Activated naive CD4-positive, alpha-beta T cell treated with anti-CD3 and anti-CD28 coated beads, Interleukin-2, amount 50 U/mL, for 16 hours (primary cell): ENCODE measurements around the gene MCF2L.

Experiments
- DNase-seq: peaks from one replicate; pipeline ENCODE4 v3.0.0-alpha.2; 2020

Gene MCF2L

DNA sequence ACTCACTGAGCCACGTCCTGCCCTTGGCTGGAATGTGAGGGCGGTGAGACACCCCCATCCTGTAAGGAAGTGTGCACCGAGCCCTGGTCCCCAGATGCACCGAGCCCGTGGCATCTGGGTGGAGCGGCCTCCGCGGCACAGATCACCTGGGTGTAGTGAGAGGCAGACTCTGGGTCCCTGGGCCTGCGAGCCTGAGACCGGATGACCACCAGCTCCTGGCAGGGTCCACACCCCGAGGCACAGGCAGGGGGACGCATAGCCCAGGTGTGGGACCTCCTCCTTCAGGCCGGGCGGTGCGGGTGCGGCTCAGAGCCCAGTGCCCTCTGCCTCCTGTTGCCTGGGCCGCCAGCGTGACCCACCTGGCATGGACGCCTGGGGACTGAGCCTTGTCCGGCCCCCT lies 12.4 kb downstream of the MCF2L start:
- DNase-seq = no peak

DNA sequence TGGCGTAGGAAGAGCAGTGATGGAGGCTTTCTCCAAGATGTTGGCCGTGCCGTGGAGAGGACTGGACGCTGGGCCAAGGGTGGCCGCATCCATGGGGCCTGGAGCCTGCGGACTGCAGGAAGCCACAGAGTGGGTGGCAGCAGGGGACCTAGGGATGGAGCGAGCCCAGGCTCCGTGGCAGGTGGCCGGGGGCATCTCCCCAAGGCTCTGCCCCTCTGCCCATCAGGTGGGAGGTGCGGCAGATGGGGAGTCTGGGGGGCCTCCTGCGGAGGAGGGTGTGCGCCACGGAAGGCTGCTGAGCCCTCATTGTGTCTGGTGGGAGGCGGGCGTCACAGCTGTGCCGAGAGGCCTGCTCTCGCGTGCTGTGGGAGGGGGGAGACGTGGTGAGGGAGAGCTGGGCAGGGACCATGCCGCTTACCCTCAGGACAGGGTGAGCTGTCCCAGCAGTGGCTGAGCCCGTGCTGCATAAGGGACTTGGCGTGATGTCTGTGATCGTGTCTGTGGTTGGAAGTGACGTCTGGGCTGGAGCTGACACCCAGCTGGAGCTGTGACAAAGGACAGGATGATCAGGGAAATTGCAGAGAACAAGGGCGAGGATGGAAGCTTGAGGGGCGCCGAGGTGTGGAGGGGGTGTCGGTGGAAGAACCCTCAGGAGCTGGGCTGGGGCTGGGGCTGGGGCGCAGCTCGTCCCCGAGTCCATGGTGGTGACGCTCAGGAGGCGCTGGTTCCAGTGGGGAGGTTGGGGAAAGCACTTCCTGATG lies 13.4 kb downstream of the MCF2L start:
- DNase-seq = no peak

DNA sequence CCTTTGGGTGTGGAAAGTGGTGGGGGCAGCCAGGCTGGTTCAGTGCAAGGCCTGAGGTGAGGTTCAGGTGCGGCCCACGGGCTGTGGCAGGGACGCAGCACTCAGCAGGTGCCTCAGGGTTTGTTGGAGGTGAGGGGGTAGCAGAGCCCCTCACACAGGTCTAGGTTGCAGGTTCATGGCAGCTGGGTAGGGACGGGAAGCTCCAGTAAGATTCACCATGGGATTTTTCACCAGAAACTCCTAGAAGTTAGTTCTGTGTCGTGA lies 14.0 kb downstream of the MCF2L start:
- DNase-seq = no peak

DNA sequence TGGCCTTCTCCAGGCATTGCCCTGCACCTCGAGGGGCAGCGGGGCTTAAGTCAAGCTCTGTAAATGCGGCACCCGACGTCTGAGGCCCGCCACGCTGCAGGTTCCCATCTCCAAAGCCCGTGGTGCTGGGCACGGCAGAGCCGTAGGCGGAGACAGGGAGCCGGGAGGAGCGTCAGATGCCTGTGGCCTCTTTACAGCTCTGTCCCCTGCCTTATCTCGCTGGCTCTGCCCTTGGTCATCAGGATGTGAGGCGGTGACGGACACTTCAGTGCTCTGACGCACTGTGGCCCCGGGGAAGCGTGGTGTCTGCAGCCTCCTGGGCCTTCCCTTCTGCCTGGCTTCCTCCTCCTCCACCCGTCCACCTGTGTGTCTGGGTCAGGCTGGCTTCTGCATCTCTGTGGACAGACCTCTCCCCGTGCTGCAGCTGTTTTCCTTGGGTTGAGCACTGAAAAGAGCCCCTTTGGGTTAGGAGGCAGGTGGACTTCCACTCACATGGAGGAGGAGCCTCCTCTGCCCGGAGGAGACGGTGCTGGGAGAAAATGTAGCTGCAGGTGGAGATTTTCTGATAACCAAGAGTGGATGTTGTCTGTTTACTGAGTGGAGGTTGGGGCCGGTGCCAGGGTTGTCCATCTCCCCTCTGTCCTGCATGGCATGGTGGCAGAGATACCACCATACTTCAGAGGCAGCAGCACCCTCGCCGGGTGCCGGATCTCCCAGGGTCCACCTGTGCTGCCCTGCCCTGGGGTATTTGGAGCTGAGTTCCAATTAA lies 14.6 kb downstream of the MCF2L start:
- no peak for DNase-seq

DNA sequence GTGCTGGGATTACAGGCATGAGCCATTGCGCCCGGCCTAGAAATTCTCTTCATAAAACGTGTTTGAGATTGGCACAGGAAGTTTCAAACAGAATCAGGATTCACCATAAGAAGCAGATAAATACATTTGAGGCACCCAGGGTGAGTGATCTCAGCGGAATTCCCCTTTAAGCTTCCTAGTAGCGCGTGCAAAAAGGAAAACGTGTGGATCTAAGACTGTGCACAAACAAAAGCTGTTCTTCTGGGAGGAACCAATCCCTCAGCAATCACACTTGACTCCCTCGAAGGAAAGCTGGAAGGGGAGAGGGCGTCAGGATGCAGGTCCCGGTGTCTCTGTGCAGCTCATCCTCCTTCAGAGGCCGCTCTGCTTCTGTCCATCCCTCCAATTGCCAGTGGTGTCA lies 15.5 kb downstream of the MCF2L start:
- DNase-seq = no peak

DNA sequence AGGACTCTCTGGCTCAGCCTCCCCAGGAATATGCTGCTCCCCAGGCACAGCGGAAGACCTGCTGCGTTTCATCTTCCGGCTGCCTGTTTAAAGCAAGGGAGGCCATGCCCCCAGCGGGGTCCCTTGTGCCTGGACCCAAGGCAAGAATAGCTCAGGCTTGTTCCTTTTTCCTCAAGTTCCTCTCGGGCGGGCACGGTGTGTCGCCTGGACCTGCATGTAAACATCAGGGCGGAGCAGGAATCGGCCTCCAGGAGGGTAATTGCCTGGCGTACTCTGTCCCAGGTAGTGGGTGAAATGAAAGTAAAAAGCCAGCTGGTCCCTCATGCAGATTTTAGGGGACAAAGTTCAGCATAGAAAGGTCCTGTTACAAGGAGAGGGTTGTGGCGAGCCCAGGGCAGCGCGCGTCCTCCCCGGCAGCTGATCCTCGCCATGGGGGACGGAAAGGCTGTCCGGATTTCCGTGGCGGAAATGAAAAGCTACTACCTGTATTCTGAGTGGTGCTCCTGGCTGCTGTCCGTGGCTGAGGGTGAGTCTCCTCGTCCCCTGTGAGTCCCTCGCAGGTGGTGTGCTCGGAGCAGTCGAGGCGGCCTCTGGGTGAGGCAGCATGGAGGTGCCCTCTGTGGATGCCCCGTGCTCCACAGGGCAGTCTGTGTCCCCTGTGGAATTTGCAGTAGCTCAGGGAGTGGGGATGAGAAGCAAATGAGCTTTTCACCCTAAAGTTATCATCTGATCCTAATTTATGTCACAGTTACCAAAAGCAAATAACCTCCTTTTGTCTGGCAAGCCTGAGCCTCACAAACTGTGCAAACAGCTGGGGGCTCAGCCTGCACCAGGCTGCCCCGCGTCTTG lies 16.2 kb downstream of the MCF2L start:
- DNase-seq = no peak

DNA sequence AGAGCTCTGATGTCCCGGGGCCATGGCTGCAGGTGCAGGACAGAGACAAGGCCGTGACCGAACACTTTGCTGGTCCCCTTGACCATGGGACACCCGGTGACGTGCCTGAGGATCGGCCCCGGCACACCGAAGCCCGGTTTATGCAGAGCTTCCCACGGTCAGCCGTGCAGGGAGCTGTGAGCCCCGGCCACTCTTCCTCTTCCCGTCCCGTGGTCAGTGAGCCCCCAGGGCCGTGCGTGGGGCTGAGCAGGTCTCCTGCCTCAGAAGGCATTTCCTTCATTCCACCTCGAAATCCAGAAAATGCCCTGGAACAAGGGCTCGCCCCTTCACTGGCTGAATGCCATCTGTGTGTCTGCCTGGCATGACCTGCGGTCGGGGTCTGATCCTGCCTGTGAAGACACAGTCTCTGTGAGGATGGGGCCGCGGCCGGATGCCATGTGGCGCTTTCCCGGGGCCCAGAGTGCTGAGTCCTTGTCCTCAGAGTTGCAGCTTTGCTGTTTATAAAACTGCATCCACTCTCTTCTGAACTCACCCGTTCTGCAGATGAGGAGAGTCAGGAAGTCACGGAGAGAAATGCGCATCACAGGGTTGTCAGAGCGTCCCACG lies 16.9 kb downstream of the MCF2L start:
- DNase-seq = no peak

DNA sequence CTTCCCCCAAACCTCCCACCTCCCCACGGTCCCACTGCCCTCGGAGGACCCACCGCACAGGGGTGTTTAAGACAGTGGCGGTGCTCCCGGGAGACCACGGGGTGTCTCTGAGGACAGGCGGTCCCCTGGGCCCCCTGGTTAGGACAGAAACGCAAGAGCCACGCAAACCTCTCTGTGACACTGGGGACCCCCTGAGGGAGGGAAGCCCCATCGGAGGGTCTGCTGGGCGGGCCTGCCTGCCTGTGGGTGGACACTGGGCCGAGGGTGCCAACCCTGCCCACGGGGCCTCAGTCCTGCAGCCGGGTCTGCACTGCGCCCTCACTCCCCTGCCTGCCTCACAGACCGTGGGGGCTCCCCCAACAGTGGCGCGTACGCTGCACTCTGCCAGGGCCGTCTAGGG lies 17.5 kb downstream of the MCF2L start:
- no peak for DNase-seq

DNA sequence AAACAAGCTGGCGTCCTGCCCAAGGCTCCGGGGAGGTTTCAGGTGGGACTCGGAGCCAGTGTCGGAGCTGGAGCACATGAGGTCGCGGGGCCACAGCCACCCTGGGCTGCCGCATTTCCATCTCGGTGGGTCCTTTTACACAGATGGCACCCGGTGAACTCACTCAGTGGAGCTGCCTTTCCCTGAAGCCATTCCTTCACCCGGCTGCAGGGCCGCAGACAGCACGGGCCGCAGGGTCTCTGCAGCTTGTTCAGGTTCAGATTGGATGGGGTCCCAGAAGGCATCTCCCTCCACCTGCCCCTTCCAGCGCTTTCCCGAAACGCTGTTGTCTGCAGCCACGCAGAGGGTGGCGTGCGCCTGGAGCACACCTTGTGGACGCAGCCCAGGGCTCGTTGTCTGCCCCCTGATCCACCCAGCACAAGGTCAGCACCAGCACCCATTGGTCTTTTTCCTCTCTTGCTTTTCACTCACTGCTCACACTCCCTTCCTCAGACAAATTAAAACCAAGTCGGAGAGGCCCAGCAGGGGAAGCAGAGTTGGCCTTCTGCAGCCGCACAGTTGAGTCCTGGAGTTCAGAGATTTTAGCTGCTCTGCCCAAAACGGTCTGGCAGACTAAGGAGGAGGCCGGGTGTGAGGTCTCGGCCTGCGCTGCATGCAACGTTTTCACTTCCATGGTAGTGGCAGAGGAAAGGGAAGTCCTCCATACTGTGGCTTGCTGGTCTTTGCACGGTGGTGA lies 18.1 kb downstream of the MCF2L start:
- DNase-seq = no peak

DNA sequence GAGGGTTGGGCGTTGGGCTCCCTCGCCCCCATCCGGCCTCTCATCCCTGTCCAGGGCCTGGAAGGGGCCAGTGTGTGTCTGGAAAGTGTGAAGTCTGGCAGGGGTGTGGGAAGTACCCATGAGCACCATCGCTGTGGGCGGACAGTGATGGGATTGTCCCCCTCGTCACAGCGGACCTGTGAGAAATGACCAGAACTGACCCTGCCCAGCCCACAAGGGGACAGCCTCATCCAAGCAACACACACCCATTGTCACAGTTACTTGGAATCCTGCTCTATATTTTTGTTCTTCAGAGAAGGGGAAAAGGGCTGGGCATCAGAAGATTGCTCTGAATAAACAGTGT lies 18.6 kb downstream of the MCF2L start:
- DNase-seq = no peak

DNA sequence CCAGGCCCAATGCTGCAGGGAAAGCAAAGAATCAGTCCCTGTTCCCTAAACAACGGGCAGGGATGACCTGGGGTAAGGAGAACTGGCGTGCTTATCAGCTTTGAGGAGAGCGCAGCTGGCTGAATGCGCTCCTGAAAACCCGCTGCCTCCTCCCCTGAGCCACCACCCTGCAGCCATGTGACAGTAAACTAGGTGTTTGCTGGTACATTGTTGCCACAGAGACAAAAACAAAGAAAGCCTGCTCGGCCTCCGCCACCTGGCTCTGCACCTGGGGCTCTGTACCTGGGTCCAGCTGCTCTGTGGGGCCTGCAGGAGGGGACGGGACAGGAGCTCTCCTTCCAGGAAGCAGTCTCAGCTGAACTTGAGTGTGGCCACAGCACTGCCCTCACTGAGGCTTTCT lies 21.8 kb downstream of the MCF2L start:
- DNase-seq = no peak

DNA sequence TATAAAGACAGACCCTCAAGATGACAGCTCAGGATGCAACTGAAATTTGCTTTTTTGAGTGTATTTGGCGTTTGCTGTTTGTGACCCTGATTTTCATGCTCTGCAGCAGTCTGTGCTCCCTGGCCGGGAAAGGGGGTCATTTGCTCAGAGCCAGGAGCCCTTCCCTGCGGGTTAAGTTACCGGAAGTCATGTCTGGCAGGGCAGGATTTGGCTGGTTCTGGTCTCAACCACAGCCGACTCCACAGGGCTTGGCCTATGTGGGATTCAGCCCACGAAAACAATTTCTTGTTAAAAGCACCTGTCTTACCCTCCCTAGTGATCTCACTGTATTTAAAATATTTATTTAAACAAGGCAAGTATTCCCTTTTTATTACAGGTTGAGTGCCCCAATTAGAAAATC lies 22.6 kb downstream of the MCF2L start:
- no peak for DNase-seq

DNA sequence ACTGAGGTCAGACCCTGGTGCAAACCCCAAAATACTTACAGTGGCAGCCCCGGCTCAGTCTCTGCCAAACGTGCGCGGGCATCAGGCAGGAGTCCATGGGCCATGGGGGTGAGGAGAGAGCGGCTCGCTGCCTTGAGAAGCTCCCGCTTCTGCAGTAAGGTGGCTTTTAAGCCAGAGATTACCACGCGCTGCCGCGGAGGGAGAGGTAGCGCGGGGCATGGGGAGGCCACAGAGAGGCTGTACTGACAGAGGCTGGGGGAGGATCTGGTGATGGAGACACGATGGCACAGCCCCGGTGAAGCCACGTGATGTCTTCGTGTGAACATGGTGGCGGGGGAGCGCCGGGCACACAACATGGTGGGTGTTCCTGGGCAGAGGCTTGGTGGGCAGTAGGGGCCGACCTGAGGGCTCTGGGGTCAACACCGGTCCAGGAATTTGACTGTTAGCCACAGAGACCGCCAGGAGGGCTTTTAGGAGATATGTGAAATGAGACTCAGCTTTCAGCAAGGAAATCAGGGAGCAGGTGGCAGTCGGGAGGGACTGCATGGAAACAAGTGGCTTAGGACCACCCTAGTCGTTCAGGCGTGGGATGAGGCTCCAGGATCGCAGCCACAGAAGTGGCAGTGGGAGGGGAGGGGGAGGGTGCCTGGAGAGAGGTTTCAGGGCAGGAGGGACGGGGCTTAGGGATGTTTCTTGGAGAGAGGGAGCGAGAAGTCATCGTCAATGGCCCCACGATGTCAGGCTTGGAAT lies 24.1 kb downstream of the MCF2L start:
- DNase-seq = no peak

DNA sequence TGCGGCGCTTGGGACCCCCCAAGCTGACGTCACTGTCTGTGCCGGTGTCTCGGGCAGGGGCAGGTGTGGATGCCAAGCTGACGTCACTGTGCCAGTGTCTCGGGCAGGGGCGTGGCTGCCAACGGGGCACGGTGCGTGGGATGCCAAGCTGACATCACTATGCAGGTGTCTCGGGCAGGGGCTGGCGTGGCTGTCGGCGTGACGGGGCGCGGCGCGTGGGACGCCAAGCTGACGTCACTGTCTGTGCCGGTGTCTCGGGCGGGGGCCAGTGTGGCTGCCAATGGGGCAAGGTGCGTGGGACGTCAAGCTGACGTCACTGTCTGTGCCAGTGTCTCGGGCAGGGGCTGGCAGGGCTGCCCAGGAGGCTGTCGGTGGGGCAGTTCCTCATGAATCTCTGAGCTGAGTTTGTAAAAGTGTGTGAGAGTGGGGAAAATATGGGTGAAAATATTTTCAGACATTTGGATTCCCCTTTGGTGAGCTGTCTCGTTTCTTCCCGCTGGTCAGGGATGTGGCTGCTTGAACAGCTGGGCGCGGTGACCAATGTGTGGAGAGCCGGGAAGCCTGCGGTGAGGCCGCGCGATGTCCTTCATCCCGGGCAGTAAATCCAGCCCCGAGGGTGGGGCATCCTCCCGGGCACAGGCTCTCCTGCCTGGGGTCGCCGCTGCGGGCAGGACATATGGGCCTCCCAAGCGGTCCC lies 25.2 kb downstream of the MCF2L start:
- DNase-seq = no peak

DNA sequence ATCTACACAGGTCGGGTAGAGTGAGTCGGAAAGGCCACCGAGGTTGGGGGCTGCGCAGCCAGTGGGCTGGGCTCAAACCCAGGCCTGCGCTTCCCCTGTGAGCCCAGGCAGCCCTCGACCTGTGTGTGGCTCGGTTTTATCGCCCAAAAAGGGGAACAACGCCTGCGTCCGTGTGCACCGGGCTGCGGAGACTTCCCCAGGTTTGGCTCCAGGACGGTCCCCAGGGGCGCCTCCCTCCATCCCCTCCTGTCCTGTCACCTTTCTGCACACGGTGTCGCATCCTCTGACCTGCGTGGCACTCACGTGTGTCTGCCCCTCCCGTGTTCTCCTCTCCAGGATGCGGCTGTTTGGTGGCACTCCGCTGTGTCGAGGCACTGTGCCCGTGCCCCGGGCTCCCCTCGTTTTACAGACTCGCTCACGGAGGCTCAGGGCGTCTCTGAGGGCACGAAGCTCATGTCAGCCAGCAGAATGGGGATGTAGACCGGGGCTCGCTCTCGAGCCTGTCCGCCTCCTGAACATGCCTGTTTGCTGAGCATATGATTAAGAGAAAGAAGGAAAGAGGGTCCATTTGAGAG lies 25.9 kb downstream of the MCF2L start:
- DNase-seq = no peak

DNA sequence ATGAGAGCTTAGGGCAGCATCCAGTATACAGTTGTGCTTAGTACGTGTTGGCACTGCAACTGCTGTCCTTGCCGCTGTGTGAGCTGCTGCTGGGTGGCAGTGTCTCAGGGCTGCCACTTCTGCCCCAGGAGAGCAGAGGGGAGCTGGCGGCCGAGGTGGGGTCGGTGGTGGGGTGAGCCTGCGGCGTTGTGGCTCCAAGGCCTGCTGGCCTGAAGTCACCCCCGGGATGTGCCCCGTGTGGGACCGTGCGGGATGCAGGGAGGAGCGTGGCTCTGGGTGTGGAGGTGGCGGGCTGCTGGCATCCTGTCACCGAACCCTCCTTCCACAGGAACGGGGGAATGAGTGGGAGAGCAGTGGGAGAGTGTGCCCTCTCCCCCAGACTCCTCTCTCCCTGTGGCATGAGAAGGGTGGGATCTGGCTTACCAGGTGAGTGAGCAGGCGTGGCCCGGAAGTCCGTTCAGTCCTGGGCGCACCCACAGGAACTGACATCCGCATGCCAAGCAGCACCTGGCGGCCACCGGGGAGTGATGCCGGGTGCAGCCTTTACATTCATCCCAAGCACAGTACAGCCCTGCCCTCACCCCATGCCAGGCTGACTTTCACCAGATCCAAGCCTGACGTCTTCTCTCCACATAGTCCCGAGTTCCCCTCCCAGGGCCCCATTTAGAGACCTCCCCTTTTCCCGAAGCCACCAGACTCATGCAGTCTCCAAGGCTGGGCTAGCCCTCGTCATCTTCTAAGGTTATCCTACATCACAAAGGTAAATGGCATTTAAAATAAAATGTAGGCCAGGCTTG lies 26.6 kb downstream of the MCF2L start:
- no peak for DNase-seq

DNA sequence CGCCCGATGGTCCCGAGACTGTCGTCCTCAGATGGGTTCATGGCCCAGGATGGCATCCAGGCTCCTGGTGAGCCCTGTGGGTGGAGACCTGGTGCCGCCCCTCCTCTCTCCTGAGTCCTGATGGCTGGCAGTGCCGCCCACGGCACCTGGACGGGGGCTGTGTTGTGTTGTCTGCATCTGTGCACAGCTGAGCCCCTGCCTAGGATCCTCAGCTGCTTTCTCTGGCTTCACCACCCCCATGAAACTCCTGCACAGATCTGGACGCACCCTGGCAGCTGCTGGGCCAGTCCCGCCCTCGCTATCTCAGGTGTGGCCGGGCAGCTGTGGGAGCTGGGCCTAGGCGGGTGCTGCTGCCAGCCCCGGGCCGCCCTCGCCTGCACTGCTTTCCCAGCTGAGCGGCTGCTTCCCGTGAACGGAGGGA lies 27.7 kb downstream of the MCF2L start:
- no peak for DNase-seq

DNA sequence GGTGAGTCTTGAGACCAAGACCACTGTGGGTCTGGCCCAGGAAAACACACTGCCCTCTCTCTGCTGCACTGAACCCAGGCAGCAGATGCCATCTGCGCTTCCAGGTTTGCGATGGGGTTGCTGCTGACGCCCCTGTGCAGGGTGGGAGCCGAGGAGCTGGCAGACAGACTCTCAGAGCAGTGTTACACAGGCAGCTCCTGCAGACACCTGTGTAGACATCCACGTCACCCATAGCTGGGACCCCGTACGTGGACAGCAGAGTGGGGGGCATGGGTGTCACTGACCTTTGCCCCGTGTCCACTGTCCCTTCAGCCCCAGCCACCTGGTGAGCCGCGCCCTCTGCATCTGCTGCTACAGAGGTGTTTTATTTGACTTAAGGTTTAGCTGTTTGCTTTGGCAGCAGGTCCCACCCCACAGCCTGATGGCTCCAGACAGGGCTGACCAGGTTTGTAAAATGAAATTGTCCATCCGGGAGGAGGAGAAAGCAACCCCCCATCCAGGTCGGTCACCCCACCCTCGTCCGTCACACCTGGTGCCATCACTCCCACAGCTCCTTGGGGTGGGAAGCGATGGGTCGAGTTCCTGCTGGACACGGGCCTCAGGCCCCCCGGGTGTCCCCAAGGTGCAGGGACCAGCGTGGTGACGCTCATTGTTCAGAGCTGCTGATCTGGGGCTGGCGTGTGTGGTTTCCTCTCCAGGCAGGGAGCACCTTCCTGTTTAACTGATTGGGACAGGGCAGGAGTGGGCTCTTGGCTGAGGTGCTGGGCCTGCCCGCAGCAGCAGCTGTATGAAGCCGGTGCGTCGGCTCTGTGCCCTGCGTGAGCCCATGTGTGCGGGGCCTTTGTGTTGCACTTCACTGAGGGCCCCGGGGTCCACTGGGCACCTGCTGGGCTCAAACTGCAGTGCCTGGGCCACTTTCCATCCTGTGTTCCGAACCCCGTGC lies 28.4 kb downstream of the MCF2L start:
- no peak for DNase-seq
